ENCODE data around the gene MEGF11. TPM values are rescaled to one million over a fixed set of nuclear protein-coding genes. Genes with fewer than 3 reads are reported as not detected.
A peak's percentile ranks its signal among the peaks of the same experiment; 100 is the strongest.
"Not testable (repeated sequence)": the region's sequence is repeated elsewhere in the genome, so short reads cannot be mapped to it uniquely, and the experiment has no call there.

The MEGF11 gene
- total RNA-seq, 5 donors from 2014 or later (not counting 1 experiment from before 2014, with no cell fraction given) = 0.20 TPM; not detected in 4

DNA sequence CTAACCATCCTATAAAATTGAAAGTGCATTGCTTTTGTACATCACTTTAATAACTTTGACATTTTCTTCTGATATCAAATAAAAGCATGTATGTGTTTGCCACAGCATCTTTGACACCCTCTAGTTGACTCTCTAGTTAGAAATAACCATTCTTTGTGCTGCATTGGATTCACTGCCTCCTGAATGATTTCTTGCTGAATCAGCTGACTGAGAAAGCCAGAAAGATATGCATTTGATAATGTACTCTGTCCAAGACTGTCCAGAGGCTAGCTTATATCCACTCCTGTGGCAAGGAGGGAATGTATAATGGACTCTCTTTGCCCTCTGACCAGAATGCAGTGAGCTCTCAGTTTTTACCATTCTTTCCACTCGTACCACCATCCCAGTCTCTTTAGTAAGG is 378.1 kb downstream of the MEGF11 start:
- Histone ChIP-seq H3K27me3 (replicated peaks in 1 of 2; ENCODE audit: control insufficient read depth in 2 of 2, extremely low read depth in 1 of 2, insufficient read depth in 2 of 2, low read length in 1 of 2) (no peaks in the 10 kb centered on the region), H3K36me3 (ENCODE audit: control insufficient read depth in 2 of 2, extremely low read depth in 1 of 2, insufficient read depth in 1 of 2, low read length in 1 of 2) (peaks cover 0 to 35% of the 10 kb centered on the region in 2 donors), H3K4me1 (ENCODE audit: control insufficient read depth in 1 of 2, extremely low read depth in 1 of 2, insufficient read depth in 2 of 2, low read length in 2 of 2) (peaks cover 2 to 19% of the 10 kb centered on the region in 2 experiments), H3K9me3 (no peaks in the 10 kb centered on the region), H3K4me3 (ENCODE audit: control insufficient read depth in 1 of 2, extremely low read depth in 1 of 2, low read length in 1 of 2) (no peak overlapping the region), H3K27ac (ENCODE audit: low read length) (no peak overlapping the region)
- H3K36me3 Mint-ChIP-seq = peaks cover 21% of the 10 kb centered on the region
- no peak for DNase-seq
- H3K4me1 Mint-ChIP-seq = peaks cover 30 to 54% (median 44%) of the 10 kb centered on the region in 3 donors
- ChIA-PET CTCF (no interaction called here), POLR2A (no interaction called here)
- H3K9me3 Mint-ChIP-seq = no peaks in the 10 kb centered on the region
- H3K27ac Mint-ChIP-seq = peak overlapping the region in 1 of 2 donors; percentile 24
- no peaks in the 10 kb centered on the region for H3K27me3 Mint-ChIP-seq
- WGBS (ENCODE audit: insufficient coverage) = no CpG with 5 or more reads among the region's 1 CpG
- no peak overlapping the region for H3K4me3 Mint-ChIP-seq
- ATAC-seq (replicated peaks in 1 of 4) = no peak

DNA sequence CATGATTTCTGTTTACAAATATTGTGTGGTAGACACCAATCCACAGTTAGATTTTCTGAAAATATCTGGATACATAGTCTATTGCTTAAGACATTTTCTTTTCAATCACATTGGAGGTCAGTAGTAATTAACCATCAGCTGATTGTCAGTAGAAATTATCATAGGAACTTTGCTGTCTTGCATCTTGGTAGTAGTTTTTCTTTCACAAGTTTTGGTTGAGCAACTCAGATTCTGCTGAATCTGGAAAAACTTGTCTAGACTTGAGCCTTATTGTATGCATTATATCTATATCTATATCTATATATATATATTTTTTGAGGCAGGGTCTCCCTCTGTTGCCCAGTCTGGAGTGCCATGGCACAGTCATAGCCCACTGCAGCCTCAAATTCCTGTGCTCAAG is 380.3 kb downstream of the MEGF11 start:
- Histone ChIP-seq H3K36me3 (ENCODE audit: control insufficient read depth in 2 of 2, extremely low read depth in 1 of 2, insufficient read depth in 1 of 2, low read length in 1 of 2) (peaks cover 0 to 16% of the 10 kb centered on the region in 2 donors), H3K4me3 (ENCODE audit: control insufficient read depth in 1 of 2, extremely low read depth in 1 of 2, low read length in 1 of 2) (no peak overlapping the region), H3K9me3 (no peaks in the 10 kb centered on the region), H3K4me1 (ENCODE audit: control insufficient read depth in 1 of 2, extremely low read depth in 1 of 2, insufficient read depth in 2 of 2, low read length in 2 of 2) (peaks cover 2 to 32% of the 10 kb centered on the region in 2 experiments), H3K27me3 (replicated peaks in 1 of 2; ENCODE audit: control insufficient read depth in 2 of 2, extremely low read depth in 1 of 2, insufficient read depth in 2 of 2, low read length in 1 of 2) (no peaks in the 10 kb centered on the region), H3K27ac (ENCODE audit: low read length) (no peak overlapping the region)
- Mint-ChIP-seq H3K4me1 (peaks cover 43 to 56% (median 51%) of the 10 kb centered on the region in 3 donors), H3K27ac (no peak overlapping the region), H3K27me3 (no peaks in the 10 kb centered on the region), H3K9me3 (no peaks in the 10 kb centered on the region), H3K36me3 (peaks cover 14% of the 10 kb centered on the region), H3K4me3 (no peak overlapping the region)
- DNase-seq (no peak), ATAC-seq (replicated peaks in 1 of 4) (no peak)
- POLR2A ChIA-PET = interaction anchor here in 1 of 2 donors (0.7 kb wide), 1 partner anchor 632 kb away, joined by 3 read pairs; the partner anchor contains the start of gene RPL4
- CTCF ChIA-PET = no interaction called here

DNA sequence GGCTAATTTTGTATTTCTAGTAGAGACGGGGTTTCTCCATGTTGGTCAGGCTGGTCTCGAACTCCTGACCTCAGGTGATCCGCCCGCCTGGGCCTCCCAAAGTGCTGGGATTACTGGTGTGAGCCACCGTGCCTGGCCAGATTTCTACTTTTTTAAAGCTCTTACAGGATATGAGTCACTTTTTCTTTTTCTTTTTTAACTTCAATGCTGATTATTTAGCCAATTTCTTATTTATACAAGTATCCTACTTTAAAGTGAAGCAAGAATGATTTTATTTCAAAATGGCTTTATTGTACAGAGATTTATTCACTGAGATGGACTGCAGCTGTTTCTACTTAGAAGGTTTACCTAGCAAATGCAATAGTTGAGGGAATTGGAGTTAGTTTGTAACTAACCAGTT is 381.0 kb downstream of the MEGF11 start:
- DNase-seq; H3K9me3 ChIP-seq; H3K4me3 Mint-ChIP-seq; H3K36me3 ChIP-seq (ENCODE audit: control insufficient read depth in 2 of 2, extremely low read depth in 1 of 2, insufficient read depth in 1 of 2, low read length in 1 of 2); H3K9me3 Mint-ChIP-seq; H3K36me3 Mint-ChIP-seq; H3K27me3 Mint-ChIP-seq; H3K27ac ChIP-seq (ENCODE audit: low read length); POLR2A ChIA-PET; ATAC-seq (replicated peaks in 1 of 4); H3K4me3 ChIP-seq (ENCODE audit: control insufficient read depth in 1 of 2, extremely low read depth in 1 of 2, low read length in 1 of 2); CTCF ChIA-PET; H3K27me3 ChIP-seq (replicated peaks in 1 of 2; ENCODE audit: control insufficient read depth in 2 of 2, extremely low read depth in 1 of 2, insufficient read depth in 2 of 2, low read length in 1 of 2): not testable (repeated sequence)
- peak overlapping the region in 1 of 2 donors; percentile 29 for H3K27ac Mint-ChIP-seq
- 68% methylated on average over 4 of the region's 5 CpGs for WGBS (ENCODE audit: insufficient coverage)
- peaks cover 41 to 53% (median 49%) of the 10 kb centered on the region in 3 donors for H3K4me1 Mint-ChIP-seq
- H3K4me1 ChIP-seq (ENCODE audit: control insufficient read depth in 1 of 2, extremely low read depth in 1 of 2, insufficient read depth in 2 of 2, low read length in 2 of 2) = peaks cover 2 to 32% of the 10 kb centered on the region in 2 experiments

DNA sequence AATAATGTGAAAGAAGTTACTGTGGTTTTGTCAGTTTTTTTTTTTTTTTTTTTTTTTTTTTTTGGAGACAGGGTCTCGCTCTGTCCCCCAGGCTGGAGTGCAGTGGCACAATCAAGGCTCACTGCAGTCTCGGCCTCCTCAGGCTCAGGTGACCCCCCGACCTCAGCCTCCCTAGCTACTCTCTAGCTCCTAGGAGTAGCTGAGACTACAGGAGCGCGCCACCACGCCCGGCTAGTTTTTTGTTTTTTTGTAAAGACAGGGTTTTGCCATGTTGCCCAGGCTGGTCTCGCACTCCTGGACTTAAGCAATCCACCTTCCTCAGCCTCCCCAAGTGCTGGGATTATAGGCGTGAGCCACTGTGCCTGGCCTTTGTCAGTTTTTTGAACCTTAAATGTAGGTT is 381.7 kb downstream of the MEGF11 start:
- H3K27ac ChIP-seq (ENCODE audit: low read length); H3K9me3 ChIP-seq; H3K27me3 Mint-ChIP-seq; H3K27ac Mint-ChIP-seq; H3K36me3 ChIP-seq (ENCODE audit: control insufficient read depth in 2 of 2, extremely low read depth in 1 of 2, insufficient read depth in 1 of 2, low read length in 1 of 2); H3K9me3 Mint-ChIP-seq; POLR2A ChIA-PET; DNase-seq; H3K36me3 Mint-ChIP-seq; ATAC-seq (replicated peaks in 1 of 4); H3K4me3 Mint-ChIP-seq; H3K4me3 ChIP-seq (ENCODE audit: control insufficient read depth in 1 of 2, extremely low read depth in 1 of 2, low read length in 1 of 2); H3K27me3 ChIP-seq (replicated peaks in 1 of 2; ENCODE audit: control insufficient read depth in 2 of 2, extremely low read depth in 1 of 2, insufficient read depth in 2 of 2, low read length in 1 of 2): not testable (repeated sequence)
- CTCF ChIA-PET = interaction anchor here in 1 of 2 donors (0.6 to 0.7 kb wide), 2 partner anchors 686 to 1182 kb away, joined by 3 to 7 read pairs; partner anchors contain the start of gene CLPX
- H3K4me1 Mint-ChIP-seq = peaks cover 40 to 48% (median 46%) of the 10 kb centered on the region in 3 donors
- WGBS (ENCODE audit: insufficient coverage) = no CpG with 5 or more reads among the region's 9 CpGs
- peaks cover 2 to 32% of the 10 kb centered on the region in 2 experiments for H3K4me1 ChIP-seq (ENCODE audit: control insufficient read depth in 1 of 2, extremely low read depth in 1 of 2, insufficient read depth in 2 of 2, low read length in 2 of 2)

DNA sequence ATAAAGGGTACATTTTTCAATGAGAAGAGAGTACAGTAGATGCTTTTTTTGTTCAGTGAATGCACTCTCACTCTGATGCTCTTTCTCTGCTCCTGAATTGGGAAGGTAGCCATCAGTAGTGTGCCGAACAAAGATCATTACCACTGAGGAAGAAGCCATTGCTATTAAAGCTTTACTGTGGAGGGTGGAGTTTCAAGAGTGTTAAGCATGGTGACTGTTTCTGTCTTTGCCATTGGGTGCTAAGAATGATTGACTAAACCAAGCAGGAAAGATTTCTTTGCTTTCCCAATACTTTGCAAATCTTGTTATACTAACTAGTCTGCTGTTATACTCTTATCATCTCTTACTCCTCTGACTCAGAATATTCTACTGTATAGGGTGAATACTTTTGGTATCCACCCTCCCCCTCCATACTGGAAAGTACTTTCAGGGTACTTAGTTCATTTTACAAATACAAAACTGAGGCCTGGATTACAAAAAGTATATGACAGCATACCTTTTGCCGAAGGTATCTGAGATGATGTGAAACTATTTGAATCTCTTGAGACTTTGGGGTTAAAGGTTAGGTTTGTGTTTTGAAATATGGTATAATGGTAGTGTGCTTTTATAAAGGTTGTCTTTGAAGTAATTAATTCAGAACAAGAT is 382.5 kb downstream of the MEGF11 start:
- Mint-ChIP-seq H3K9me3 (no peaks in the 10 kb centered on the region), H3K36me3 (peaks cover 4% of the 10 kb centered on the region), H3K27me3 (no peaks in the 10 kb centered on the region), H3K27ac (peak overlapping the region; percentile 97), H3K4me3 (peak overlapping the region; percentile 95 to 100 (median 98)), H3K4me1 (peaks cover 37 to 46% (median 45%) of the 10 kb centered on the region in 3 donors)
- H3K4me3 ChIP-seq (ENCODE audit: control insufficient read depth in 1 of 2, extremely low read depth in 1 of 2, low read length in 1 of 2) = peak overlapping the region; percentile 89 to 99
- H3K27ac ChIP-seq (ENCODE audit: low read length) = peak overlapping the region; percentile 98
- CTCF ChIA-PET = interaction anchor here in 1 of 2 donors (0.7 to 2.1 kb wide), 2 partner anchors 260 to 1181 kb away, joined by 3 to 11 read pairs; partner anchors contain the start of gene INTS14
- peak in 1 of 35 experiments; percentile 24 for DNase-seq
- H3K36me3 ChIP-seq (ENCODE audit: control insufficient read depth in 2 of 2, extremely low read depth in 1 of 2, insufficient read depth in 1 of 2, low read length in 1 of 2) = peaks cover 0 to under 1% of the 10 kb centered on the region in 2 donors
- H3K9me3 ChIP-seq = no peaks in the 10 kb centered on the region
- H3K4me1 ChIP-seq (ENCODE audit: control insufficient read depth in 1 of 2, extremely low read depth in 1 of 2, insufficient read depth in 2 of 2, low read length in 2 of 2) = peaks cover 2 to 32% of the 10 kb centered on the region in 2 experiments
- ATAC-seq (replicated peaks in 1 of 4) = no peak
- POLR2A ChIA-PET = interaction anchor here in 1 of 2 donors (0.5 kb wide), 1 partner anchor 405 kb away, joined by 3 read pairs; no protein-coding TSS in a partner anchor
- H3K27me3 ChIP-seq (replicated peaks in 1 of 2; ENCODE audit: control insufficient read depth in 2 of 2, extremely low read depth in 1 of 2, insufficient read depth in 2 of 2, low read length in 1 of 2) = no peaks in the 10 kb centered on the region
- 8% methylated on average over 2 of the region's 2 CpGs for WGBS (ENCODE audit: insufficient coverage)

DNA sequence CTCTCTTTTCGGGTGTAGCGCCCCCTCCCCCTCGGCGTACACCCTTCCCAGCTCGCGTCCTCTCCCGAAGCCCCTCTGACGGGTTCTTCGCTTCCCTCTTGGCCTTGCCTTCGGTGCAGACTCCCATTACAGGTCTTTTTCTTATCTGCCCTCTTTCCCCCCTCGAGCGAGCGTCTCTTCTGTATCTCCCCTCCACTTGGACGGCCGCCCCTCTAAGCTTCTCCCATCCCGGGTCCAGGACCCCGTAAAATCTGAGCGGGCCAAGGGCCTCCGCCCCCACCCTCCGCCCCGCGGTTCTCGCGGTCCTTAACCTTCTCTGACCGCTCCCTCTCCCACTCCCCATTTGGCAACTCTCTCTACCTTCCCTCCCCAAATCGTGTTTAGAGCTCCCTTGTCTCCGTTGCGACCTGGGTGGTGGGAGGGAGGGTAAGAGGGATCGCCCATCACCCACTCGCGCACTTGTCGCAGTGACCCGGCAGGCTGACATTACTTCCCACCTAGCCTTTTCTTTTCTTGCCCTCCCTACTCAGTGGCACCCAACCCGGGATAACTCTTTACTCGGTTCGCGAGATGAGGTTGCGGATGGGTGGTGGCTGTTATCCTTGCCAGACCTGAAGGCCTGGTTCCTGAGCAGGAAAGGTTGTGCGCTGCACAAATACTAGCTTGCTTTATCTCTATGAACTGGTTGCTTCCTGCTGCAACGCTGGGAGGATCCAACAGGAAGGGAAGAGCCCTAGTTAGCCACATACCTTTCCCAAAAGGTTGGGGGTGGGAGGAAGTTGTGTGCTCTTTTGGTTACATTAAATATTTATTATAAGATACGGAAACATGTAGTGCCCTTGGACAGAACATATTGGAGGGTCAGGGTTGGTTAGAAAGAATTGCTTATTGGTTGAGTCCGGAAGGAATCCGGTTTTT is 383.3 kb downstream of the MEGF11 start:
- peak overlapping the region; percentile 98 for H3K27ac ChIP-seq (ENCODE audit: low read length)
- peaks cover 0 to 32% of the 10 kb centered on the region in 2 experiments for H3K4me1 ChIP-seq (ENCODE audit: control insufficient read depth in 1 of 2, extremely low read depth in 1 of 2, insufficient read depth in 2 of 2, low read length in 2 of 2)
- Mint-ChIP-seq H3K9me3 (no peaks in the 10 kb centered on the region), H3K36me3 (peaks cover 4% of the 10 kb centered on the region), H3K4me1 (peaks cover 30 to 39% (median 37%) of the 10 kb centered on the region in 3 donors), H3K4me3 (peak overlapping the region; percentile 95 to 100 (median 98)), H3K27ac (peak overlapping the region; percentile 97), H3K27me3 (no peaks in the 10 kb centered on the region)
- WGBS (ENCODE audit: insufficient coverage) = 3% methylated on average over 23 of the region's 43 CpGs
- CTCF ChIA-PET = interaction anchor here (0.7 to 3.0 kb wide), 9 partner anchors 11 to 688 kb away, joined by 3 to 16 read pairs (median 8); partner anchors contain the start of gene INTS14 (in 1 of the 2)
- peak overlapping the region; percentile 89 to 99 for H3K4me3 ChIP-seq (ENCODE audit: control insufficient read depth in 1 of 2, extremely low read depth in 1 of 2, low read length in 1 of 2)
- H3K36me3 ChIP-seq (ENCODE audit: control insufficient read depth in 2 of 2, extremely low read depth in 1 of 2, insufficient read depth in 1 of 2, low read length in 1 of 2) = no peaks in the 10 kb centered on the region
- DNase-seq = peak in 22 of 35 experiments; percentile 1 to 37 (median 13)
- ATAC-seq (replicated peaks in 1 of 4) = peak in 1 of 4 experiments; percentile 5
- no peaks in the 10 kb centered on the region for H3K9me3 ChIP-seq
- no peaks in the 10 kb centered on the region for H3K27me3 ChIP-seq (replicated peaks in 1 of 2; ENCODE audit: control insufficient read depth in 2 of 2, extremely low read depth in 1 of 2, insufficient read depth in 2 of 2, low read length in 1 of 2)
- POLR2A ChIA-PET = interaction anchor here in 1 of 2 donors (0.5 to 1.7 kb wide), 6 partner anchors 8 to 87 kb away, joined by 3 to 14 read pairs (median 5); partner anchors contain the start of gene DENND4A

Data from T-cell (primary cell).